ENCODE results near the gene WASHC2A. TPM values are rescaled to one million over a fixed set of nuclear protein-coding genes. Genes with fewer than 3 reads are reported as not detected.
"Not testable (repeated sequence)": the region's sequence is repeated elsewhere in the genome, so short reads cannot be mapped to it uniquely, and the experiment has no call there.

The WASHC2A gene
- polyA plus RNA-seq, 3 donors, result 71.6 to 82.7 (median 78.4) TPM

DNA sequence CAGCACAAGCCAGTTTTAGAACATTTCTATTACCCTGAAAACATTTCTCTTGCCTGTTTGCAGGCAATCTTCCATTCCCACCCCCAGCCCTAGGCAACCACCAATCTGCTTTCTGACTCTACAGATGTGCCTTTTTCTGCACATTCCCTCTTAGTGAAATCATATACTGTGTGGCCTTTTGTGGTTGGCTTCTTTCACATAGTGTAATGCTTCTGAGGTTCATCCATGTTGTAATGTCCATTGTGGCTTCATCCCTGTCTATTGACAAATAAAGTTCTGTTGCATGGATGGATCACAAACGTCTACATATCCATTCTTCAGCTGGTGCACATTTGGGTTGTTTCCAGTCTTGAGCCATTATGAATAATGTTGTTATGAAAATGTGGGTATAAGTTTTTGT is 77.8 kb downstream of the WASHC2A start:
- DNase-seq (ENCODE audit: low read depth in 3 of 3, low spot score in 2 of 3), result not testable (repeated sequence)

DNA sequence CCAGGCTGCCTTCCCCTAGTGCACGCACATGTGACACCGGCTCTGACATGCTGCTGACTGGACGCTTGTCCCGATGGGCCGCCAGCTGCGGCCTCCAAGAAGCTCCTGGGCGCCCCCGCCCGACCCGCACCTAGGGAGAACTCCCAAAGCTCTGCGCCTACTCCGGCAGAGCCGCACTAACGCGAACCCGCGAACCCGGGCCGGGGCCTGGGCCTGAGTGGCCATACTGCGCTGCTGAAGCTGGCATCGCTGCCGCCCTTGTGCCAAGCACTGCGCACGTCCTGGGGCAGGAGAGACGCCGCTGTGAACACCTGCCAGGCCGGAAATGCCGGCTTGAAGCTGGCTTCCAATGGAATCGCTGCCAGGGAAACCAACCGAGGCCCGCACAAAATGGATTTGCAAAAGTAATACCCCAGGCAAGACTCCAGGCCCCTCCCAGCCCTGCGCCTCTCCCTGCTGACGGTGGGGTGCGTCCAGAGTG is 85.1 kb downstream of the WASHC2A start:
- DNase-seq (ENCODE audit: low read depth in 3 of 3, low spot score in 2 of 3), result no peak

DNA sequence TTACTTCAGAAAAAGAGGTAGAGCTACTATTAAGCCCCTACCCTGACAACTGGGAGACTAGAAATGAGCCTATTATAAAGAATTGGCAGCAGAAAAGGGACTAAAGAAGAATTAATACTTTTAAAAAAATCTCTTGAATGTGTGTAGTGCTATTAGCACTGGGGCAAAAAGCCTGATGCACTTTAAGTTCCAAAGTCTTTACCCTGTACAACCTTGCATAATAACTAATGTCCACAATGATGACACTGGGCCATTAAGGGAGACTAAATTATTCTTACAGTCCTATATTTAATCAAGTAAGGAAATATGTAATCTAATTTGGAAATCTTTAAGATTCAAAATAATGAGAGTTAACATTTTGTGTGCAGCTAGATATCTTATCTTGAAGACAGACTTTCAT is 90.1 kb downstream of the WASHC2A start:
- DNase-seq (ENCODE audit: low read depth in 3 of 3, low spot score in 2 of 3), result not testable (repeated sequence)

- DNase-seq (ENCODE audit: low read depth in 3 of 3, low spot score in 2 of 3), result not testable (repeated sequence)
Measured at GRCh38 chr10:50159856-50160255, 92.1 kb downstream of the WASHC2A start.

- DNase-seq (ENCODE audit: low read depth in 3 of 3, low spot score in 2 of 3), result not testable (repeated sequence)
Measured at GRCh38 chr10:50165038-50165437, 97.3 kb downstream of the WASHC2A start.

- DNase-seq (ENCODE audit: low read depth in 3 of 3, low spot score in 2 of 3), result not testable (repeated sequence)
Measured at GRCh38 chr10:50167833-50168232, 100.1 kb downstream of the WASHC2A start.

DNA sequence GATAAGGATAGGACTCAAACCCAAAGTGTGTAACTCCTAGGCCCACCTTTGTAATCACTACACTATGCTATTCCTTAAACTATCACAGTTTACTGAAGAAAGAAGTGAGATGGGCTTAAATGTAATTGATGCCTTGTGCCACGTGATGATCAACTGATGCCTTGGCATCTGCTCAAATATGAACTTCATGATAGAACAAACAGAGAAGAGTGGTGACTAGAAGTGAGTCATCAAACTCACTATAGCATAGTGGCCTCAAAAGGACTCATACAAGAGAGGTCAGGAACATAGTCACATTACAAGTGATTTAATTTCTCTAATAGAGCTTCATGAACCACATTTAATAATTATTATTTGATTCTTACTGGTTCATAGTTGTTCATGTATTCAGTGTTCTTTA is 101.8 kb downstream of the WASHC2A start:
- DNase-seq (ENCODE audit: low read depth in 3 of 3, low spot score in 2 of 3), result not testable (repeated sequence)

GRCh38 chr10:50174788-50175525 is 107.2 kb downstream of the WASHC2A start:
- not testable (repeated sequence) for DNase-seq (ENCODE audit: low read depth in 3 of 3, low spot score in 2 of 3)

Other genes with a start within 250 kb of the WASHC2A start
- 10 to 100 TPM; 34.6 to 38.5 (median 35.4) TPM for gene PARG, start 125.9 kb upstream of the WASHC2A start, polyA plus RNA-seq (ENCODE audit: insufficient read length in 3 of 3)
- 10 to 100 TPM; 10.0 to 12.7 (median 12.0) TPM for gene TIMM23B, start 125.9 kb upstream of the WASHC2A start, polyA plus RNA-seq (ENCODE audit: insufficient read length in 3 of 3)
- gene AGAP6, start 79.5 kb upstream of the WASHC2A start, polyA plus RNA-seq (ENCODE audit: insufficient read length in 3 of 3), result 10 to 100 TPM; 12.1 to 15.4 (median 13.7) TPM
- gene ASAH2, start 183.6 kb downstream of the WASHC2A start, polyA plus RNA-seq (ENCODE audit: insufficient read length in 3 of 3), result 1 to 10 TPM in 2 of 3 donors, under 1 TPM in 1; 1.00 to 4.5 (median 1.6) TPM

Data from right renal cortex interstitium (tissue), 3 donors.